K562 (cell line): ENCODE measurements around the gene THOC1. TPM values are rescaled to one million over a fixed set of nuclear protein-coding genes. Genes with fewer than 3 reads are reported as not detected.
A peak's percentile ranks its signal among the peaks of the same experiment; 100 is the strongest.

Source experiments
- C11orf30 ChIP-seq: fragments of 450-650 bp; IDR thresholded peaks from 2 replicates; pipeline ENCODE4 v1.6.1; 2016; ENCODE audit warnings: low read depth, mild to moderate bottlenecking
- DDX20 ChIP-seq: fragments of 450-650 bp; IDR thresholded peaks from 2 replicates; pipeline ENCODE4 v1.6.1; 2016; ENCODE audit warnings: missing genetic modification characterization, low read depth, mild to moderate bottlenecking, missing compliant biosample characterization, moderate library complexity
- HNRNPH1 ChIP-seq: fragments of 200-400 bp; formaldehyde crosslinking; optimal IDR thresholded peaks from 2 replicates; pipeline ENCODE3; 2017; ENCODE audit warnings: low read depth, mild to moderate bottlenecking, low read length, moderate library complexity
- IRF2 ChIP-seq: sonication (generic); formaldehyde crosslinking; IDR thresholded peaks from 2 replicates; pipeline ENCODE4 v1.8.1; 2022; ENCODE audit warnings: mild to moderate bottlenecking, missing genetic modification reagents
- MTA2 ChIP-seq: fragments of 450-650 bp; IDR thresholded peaks from 2 replicates; pipeline ENCODE4 v1.6.1; 2016; ENCODE audit warnings: low read depth
- NONO ChIP-seq, 2 experiments: fragments of 200-400 bp in 1 of 2; fragments of 450-650 bp in 1 of 2; formaldehyde crosslinking in 1 of 2; IDR thresholded peaks; 2 replicates each; pipeline ENCODE4 v1.6.1; 2017; ENCODE audit warnings: low read depth in 2 of 2, mild to moderate bottlenecking in 2 of 2, moderate library complexity in 2 of 2, low read length in 1 of 2
- PYGO2 ChIP-seq: fragments of 450-650 bp; IDR thresholded peaks from 2 replicates; pipeline ENCODE4 v1.6.1; 2016; ENCODE audit warnings: mild to moderate bottlenecking, missing genetic modification characterization, moderate library complexity, missing compliant biosample characterization
- RB1 ChIP-seq: fragments of 450-650 bp; IDR thresholded peaks from 2 replicates; pipeline ENCODE4 v1.6.1; 2017; ENCODE audit warnings: low read depth, mild to moderate bottlenecking
- RNF2 ChIP-seq: sonication (generic); IDR thresholded peaks from 2 replicates; pipeline ENCODE4 v1.6.1; 2016
- SIN3B ChIP-seq: fragments of 450-650 bp; IDR thresholded peaks from 2 replicates; pipeline ENCODE4 v1.6.1; 2017; ENCODE audit warnings: low read depth, mild to moderate bottlenecking, moderate library complexity
- SMARCA5 ChIP-seq: fragments of 450-650 bp; IDR thresholded peaks from 2 replicates; pipeline ENCODE4 v1.6.1; 2016
- ZBTB1 ChIP-seq: sonication (generic); formaldehyde crosslinking; IDR thresholded peaks from 2 replicates; pipeline ENCODE4 v1.8.1; 2023; ENCODE audit warnings: missing genetic modification reagents, low read depth, mild to moderate bottlenecking, borderline replicate concordance
- ZFP36 ChIP-seq: fragments of 150-350 bp; IDR thresholded peaks from 2 replicates; pipeline ENCODE4 v1.6.1; 2018; ENCODE audit warnings: low read length, low read depth; ENCODE audit not compliant: partially characterized antibody
- ZNF12 ChIP-seq: sonication (generic); formaldehyde crosslinking; IDR thresholded peaks from 2 replicates; pipeline ENCODE4 v1.4.0; 2020; ENCODE audit warnings: mild to moderate bottlenecking, missing genetic modification reagents
- ZSCAN32 ChIP-seq: fragments of 450-650 bp; formaldehyde crosslinking; IDR thresholded peaks from 2 replicates; pipeline ENCODE4 v1.4.0; 2020; ENCODE audit warnings: mild to moderate bottlenecking, moderate library complexity
- polyA plus RNA-seq, 8 experiments: library from polyadenylated mRNA; depleted of rRNA in 4 of 8; stranded (reverse) in 5 of 8; unstranded in 3 of 8; fragments of >200 nt; fragmentation: Nextera tagmentation in 2 of 8; fragmentation: Illumina TruSeq in 1 of 8; extraction: Ambion mirVana in 2 of 8; extraction: Trizol in 1 of 8; gene quantifications; 2 replicates each; pipeline versions ENCODE4 v1.2.1 to v1.2.3, GENCODE V29; 2011 to 2014; ENCODE audit warnings: inconsistent platforms in 1 of 8, missing spikeins in 1 of 8
- total RNA-seq, 7 experiments: library from RNA; depleted of rRNA in 6 of 7; stranded (reverse); fragments of >200 nt in 6 of 7; fragmentation: Illumina TruSeq in 2 of 7; extraction: Trizol in 2 of 7; gene quantifications; 2 replicates each; pipeline versions ENCODE4 v1.2.1 to v1.2.3, GENCODE V29; 2011 to 2021; ENCODE audit warnings: low replicate concordance in 1 of 7
- TF ChIP-seq, protein P1 (sequence below): fragments of 450-650 bp; IDR thresholded peaks from 2 replicates; pipeline ENCODE4 v1.6.1; 2017; ENCODE audit warnings: antibody characterized with exemption, mild to moderate bottlenecking
- TF ChIP-seq, protein P2 (sequence below), 2 experiments: IDR thresholded peaks in 1 of 2; conservative IDR thresholded peaks in 1 of 2; 2 replicates each; pipeline ENCODE4 v1.6.1; 2016; ENCODE audit warnings: low read depth in 2 of 2, mild to moderate bottlenecking in 1 of 2, missing compliant biosample characterization in 1 of 2, missing genetic modification characterization in 1 of 2, moderate library complexity in 1 of 2
- TF ChIP-seq, protein P3 (sequence below), 2 experiments: fragments of 250-450 bp in 1 of 2; fragments of 450-650 bp in 1 of 2; sonication (Bioruptor Pico) in 1 of 2; IDR thresholded peaks; 2 replicates each; pipeline versions ENCODE4 v1.6.1 to v1.8.0; 2016 to 2021; ENCODE audit warnings: mild to moderate bottlenecking in 2 of 2, moderate library complexity in 2 of 2, missing compliant biosample characterization in 1 of 2, missing genetic modification characterization in 1 of 2

Gene THOC1
- total and polyA plus RNA-seq, 9 of the 15 experiments (the other 6 are each of a cell fraction or from before 2014, with no cell fraction given): 71.1 to 143 (median 107) TPM

DNA sequence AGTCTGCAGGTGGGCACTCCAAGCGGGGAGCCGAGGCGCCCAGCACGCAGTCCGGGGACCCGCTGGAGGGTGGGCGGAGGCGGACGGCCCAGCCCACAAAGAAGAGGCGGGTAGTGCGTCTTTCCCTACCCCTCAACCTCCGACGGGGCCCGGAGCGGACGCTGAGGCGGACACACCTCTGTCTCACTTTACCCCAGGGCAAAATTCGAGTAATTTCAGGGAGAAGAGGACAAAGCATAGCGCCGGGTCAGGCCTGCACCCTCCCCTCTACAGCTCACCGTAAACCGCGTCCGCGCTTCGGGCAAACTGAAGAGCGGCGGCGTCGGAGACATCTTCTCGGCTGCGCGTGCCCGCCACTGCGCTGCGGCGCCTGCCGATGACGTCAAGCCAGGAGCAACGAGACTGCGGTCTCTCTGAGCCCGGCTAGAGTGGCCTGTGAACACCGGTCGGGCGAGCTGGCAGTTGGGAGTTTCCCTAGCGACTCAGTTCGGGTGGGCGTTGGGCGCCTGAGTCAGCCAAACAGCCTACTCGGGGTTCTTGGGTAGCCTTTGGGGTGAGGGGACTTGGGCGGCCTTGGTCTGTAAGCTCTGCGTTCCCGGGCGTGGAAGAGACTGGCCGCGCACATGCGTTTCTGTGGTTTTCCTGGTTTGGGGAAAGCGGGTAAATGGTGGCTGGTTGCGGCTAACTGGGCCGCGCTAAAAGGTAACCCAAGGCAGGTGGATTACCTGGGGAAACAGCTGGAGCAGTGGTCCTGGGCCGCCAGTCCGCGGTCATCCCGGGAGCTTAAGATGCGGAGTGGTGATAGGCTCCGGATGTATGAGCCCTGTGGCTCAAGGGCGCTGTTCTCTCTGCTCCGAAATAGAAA lies at the start of gene THOC1 (continued):
- TF ChIP-seq, protein P1, sequence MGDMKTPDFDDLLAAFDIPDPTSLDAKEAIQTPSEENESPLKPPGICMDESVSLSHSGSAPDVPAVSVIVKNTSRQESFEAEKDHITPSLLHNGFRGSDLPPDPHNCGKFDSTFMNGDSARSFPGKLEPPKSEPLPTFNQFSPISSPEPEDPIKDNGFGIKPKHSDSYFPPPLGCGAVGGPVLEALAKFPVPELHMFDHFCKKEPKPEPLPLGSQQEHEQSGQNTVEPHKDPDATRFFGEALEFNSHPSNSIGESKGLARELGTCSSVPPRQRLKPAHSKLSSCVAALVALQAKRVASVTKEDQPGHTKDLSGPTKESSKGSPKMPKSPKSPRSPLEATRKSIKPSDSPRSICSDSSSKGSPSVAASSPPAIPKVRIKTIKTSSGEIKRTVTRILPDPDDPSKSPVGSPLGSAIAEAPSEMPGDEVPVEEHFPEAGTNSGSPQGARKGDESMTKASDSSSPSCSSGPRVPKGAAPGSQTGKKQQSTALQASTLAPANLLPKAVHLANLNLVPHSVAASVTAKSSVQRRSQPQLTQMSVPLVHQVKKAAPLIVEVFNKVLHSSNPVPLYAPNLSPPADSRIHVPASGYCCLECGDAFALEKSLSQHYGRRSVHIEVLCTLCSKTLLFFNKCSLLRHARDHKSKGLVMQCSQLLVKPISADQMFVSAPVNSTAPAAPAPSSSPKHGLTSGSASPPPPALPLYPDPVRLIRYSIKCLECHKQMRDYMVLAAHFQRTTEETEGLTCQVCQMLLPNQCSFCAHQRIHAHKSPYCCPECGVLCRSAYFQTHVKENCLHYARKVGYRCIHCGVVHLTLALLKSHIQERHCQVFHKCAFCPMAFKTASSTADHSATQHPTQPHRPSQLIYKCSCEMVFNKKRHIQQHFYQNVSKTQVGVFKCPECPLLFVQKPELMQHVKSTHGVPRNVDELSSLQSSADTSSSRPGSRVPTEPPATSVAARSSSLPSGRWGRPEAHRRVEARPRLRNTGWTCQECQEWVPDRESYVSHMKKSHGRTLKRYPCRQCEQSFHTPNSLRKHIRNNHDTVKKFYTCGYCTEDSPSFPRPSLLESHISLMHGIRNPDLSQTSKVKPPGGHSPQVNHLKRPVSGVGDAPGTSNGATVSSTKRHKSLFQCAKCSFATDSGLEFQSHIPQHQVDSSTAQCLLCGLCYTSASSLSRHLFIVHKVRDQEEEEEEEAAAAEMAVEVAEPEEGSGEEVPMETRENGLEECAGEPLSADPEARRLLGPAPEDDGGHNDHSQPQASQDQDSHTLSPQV: peak; percentile 31; the same call in 1 of the 2 replicates
- TF ChIP-seq ZBTB1 (CRISPR knock-in tag) (peak; percentile 90), RB1 (peak; percentile 77), IRF2 (CRISPR knock-in tag) (no peak), C11orf30 (peak; percentile 97), NONO (IDR thresholded peaks at IDR 0.05; ENCODE audit: low read depth in 2 of 2, low read length in 1 of 2) (peak in 1 of 2 experiments; percentile 57; a peak in 2 of 4 replicates), ZSCAN32 (CRISPR knock-in tag) (0 out of 2 replicates have a peak, but pooled peaks have one; percentile 13), HNRNPH1 (no peak), SMARCA5 (peak; percentile 91; the same call in 1 of the 2 replicates), ZFP36 (no peak), RNF2 (peak; percentile 85), ZNF12 (peak; percentile 83), DDX20 (no peak), PYGO2 (0 out of 2 replicates have a peak, but pooled peaks have one; percentile 26), MTA2 (no peak), SIN3B (peak; percentile 93)
- TF ChIP-seq, protein P2, sequence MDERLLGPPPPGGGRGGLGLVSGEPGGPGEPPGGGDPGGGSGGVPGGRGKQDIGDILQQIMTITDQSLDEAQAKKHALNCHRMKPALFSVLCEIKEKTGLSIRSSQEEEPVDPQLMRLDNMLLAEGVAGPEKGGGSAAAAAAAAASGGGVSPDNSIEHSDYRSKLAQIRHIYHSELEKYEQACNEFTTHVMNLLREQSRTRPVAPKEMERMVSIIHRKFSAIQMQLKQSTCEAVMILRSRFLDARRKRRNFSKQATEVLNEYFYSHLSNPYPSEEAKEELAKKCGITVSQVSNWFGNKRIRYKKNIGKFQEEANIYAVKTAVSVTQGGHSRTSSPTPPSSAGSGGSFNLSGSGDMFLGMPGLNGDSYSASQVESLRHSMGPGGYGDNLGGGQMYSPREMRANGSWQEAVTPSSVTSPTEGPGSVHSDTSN (CRISPR knock-in tag; IDR thresholded peaks at IDR 0.05; ENCODE audit: low read depth): no peak
- TF ChIP-seq, protein P2 (tag; conservative IDR thresholded peaks at IDR 0.05; ENCODE audit: low read depth): no peak
- TF ChIP-seq, protein P3, sequence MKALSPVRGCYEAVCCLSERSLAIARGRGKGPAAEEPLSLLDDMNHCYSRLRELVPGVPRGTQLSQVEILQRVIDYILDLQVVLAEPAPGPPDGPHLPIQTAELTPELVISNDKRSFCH (CRISPR knock-in tag; IDR thresholded peaks at IDR 0.05): no peak
- TF ChIP-seq, protein P3 (tag; IDR thresholded peaks at IDR 0.05): peak; percentile 91; the same call in 1 of the 2 replicates
